NCI-H2171 (cell line): ENCODE results near the gene CCDC149.
A peak's percentile ranks its signal among the peaks of the same experiment; 100 is the strongest.

ENCODE experiments used
- DNase-seq: peaks from one replicate; lab custom pipeline; 2025; lab: John Stamatoyannopoulos, UW

The CCDC149 gene

DNA sequence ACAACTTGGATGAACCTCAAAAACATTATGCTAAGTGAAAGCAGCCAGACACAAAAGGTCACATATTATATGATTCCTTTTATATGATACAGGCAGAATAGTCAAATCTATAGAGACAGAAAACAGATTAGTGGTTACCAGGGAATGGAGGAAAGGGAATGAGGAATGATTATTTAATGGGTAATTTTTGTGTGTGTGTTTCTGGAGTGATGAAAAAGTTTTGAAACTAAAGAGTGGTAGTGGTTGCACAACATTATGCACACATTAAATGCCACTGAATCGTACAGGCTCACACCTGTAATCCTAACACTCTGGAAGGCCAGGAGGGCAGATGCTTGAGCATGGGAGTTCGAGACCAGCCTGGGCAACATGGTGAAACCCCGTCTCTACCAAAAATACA, 137.1 kb downstream of the CCDC149 start:
- no peak for DNase-seq

- DNase-seq: no peak
Observed at GRCh38 chr4:24775032-24775605, 137.7 kb downstream of the CCDC149 start.

- DNase-seq: no peak
Observed at GRCh38 chr4:24774452-24774851, 138.4 kb downstream of the CCDC149 start.

DNA sequence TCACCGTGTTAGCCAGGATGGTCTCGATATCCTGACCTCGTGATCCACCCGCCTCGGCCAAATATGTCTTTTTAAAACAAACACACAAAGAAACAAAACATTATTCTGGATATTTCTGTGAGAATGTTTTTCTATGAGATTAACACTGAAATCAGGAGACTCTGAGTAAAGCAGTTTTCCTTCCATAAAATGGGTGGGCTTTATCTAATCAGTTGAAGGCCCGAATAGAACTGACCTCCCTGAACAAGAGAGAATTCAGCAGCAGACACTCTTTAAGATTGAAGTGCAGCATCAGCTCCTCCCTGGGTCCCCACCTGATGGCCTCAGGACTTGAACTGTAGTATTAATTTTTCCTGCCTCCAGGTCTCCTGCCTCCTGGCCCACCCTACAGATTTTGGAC, 139.9 kb downstream of the CCDC149 start:
- DNase-seq: no peak

- DNase-seq: no peak
Observed at GRCh38 chr4:24772061-24772705, 140.7 kb downstream of the CCDC149 start.

DNA sequence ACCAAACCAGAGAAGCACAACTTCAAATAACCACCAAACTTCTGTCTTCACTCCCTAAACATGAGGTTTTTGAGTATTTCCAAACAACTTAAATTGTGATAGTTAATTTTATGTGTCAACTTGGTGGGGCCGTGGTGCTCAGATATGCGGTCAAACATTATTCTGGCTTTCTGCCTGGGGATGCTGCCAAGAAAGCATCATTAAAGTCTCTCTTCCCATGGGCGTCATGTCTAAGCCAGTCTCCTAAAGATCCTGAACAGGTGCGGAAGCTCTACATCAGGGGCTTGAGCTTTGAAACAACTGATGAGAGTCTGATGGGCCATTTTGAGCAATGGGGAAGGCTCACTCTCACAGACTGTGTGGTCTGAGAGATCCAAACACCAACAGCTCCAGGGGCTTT, 141.6 kb downstream of the CCDC149 start:
- DNase-seq: no peak

- no peak for DNase-seq
Observed at GRCh38 chr4:24770667-24771066, 142.2 kb downstream of the CCDC149 start.

GRCh38 chr4:24770032-24770584, 142.7 kb downstream of the CCDC149 start:
- no peak for DNase-seq

- DNase-seq: no peak
Observed at GRCh38 chr4:24769571-24769970, 143.3 kb downstream of the CCDC149 start.

DNA sequence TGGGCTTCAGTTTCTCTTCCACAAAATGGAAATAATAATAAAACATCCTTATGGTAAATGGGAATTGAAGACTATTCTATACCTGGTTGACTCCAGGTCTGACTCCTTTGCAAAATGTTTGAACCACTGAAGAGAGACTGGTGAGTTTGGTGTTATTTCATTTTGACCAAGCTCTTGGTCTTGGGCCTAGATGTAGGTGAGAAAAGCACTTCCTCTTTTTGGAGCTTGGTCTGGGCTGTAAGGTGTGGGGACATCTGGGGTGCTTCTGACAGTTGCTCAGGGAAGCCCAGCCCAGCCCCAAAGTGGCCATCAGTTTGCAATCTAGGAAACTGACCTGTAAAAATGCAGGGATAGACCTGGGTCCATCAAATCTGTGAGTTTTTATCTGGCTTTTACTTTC, 144.2 kb downstream of the CCDC149 start:
- no peak for DNase-seq

GRCh38 chr4:24768006-24768405, 144.8 kb downstream of the CCDC149 start:
- peak; percentile 2 for DNase-seq

- DNase-seq: no peak
Observed at GRCh38 chr4:24765376-24765988, 147.4 kb downstream of the CCDC149 start.

- no peak for DNase-seq
Observed at GRCh38 chr4:24764345-24764744, 148.5 kb downstream of the CCDC149 start.

DNA sequence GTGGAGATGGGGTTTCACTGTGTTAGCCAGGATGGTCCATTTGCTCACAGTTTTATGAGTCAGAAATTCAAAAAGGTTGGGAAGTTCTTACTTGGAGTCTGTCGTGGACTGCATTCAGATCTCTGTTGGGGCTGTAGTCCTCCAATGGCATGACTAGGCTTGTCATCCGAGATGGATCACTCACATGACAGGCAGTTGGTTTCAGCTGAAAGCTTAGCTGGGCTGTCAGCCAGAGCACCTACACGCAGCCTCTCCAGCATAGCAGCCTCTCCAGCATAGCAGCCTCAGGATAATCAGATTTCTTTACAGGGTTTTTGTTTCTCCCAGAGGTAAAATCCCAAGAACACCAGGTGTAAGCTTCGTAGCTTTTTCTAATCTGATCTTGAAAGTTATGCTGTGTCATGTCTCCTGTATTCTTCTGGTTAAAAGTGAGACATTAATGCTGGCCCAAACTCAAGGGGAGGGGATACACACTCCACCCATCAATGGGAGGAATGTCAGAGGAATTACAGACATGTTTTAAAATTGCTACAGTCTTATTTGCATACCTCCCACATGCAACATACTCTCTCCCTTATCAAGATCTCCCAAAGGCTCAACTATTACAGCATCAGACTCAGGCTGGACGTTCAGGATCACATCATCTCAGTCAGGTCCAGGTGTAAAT, 149.1 kb downstream of the CCDC149 start:
- DNase-seq: peak; percentile 57
